Measurements from ENCODE around the gene B3GALNT1.

The B3GALNT1 gene

GRCh38 chr3:161054860-161055604 is 50.1 kb downstream of the B3GALNT1 start:
- H3K4me3 ChIP-seq = no peak overlapping the region
- intact Hi-C loops (cut with DNase I; ENCODE audit: low total_unique reads) = no loop called here
- no peak for DNase-seq
- no peak overlapping the region for H3K27ac ChIP-seq
- H3K9me3 ChIP-seq = no peaks in the 10 kb centered on the region
- no peaks in the 10 kb centered on the region for H3K4me1 ChIP-seq
- H3K27me3 ChIP-seq = no peaks in the 10 kb centered on the region
- H3K36me3 ChIP-seq = no peaks in the 10 kb centered on the region
- TF ChIP-seq, protein P1, sequence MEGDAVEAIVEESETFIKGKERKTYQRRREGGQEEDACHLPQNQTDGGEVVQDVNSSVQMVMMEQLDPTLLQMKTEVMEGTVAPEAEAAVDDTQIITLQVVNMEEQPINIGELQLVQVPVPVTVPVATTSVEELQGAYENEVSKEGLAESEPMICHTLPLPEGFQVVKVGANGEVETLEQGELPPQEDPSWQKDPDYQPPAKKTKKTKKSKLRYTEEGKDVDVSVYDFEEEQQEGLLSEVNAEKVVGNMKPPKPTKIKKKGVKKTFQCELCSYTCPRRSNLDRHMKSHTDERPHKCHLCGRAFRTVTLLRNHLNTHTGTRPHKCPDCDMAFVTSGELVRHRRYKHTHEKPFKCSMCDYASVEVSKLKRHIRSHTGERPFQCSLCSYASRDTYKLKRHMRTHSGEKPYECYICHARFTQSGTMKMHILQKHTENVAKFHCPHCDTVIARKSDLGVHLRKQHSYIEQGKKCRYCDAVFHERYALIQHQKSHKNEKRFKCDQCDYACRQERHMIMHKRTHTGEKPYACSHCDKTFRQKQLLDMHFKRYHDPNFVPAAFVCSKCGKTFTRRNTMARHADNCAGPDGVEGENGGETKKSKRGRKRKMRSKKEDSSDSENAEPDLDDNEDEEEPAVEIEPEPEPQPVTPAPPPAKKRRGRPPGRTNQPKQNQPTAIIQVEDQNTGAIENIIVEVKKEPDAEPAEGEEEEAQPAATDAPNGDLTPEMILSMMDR (IDR thresholded peaks at IDR 0.05) = no peak

DNA sequence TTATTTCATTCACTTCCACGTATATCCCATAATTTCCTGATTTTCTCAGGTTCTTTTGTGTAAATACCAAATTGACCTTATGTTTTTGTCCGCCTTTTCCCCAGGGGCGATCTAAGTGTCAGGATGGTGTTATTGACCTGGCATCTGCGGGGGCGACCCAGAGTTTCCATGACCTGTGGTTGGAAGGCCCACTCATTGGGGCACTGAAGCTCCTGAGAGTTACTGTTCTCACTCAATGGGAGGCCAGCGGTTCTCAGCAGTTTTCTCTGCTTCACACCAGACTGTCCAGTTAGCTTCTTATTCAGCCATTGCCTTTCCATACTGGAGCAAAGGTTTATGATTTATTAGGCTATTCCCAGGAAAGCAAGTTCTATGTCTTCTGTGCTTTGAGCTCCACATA is 53.3 kb downstream of the B3GALNT1 start:
- H3K4me1 ChIP-seq = no peaks in the 10 kb centered on the region
- H3K27me3 ChIP-seq = no peaks in the 10 kb centered on the region
- intact Hi-C loops (cut with DNase I; ENCODE audit: low total_unique reads) = no loop called here
- no peak overlapping the region for H3K4me3 ChIP-seq
- no peaks in the 10 kb centered on the region for H3K9me3 ChIP-seq
- H3K36me3 ChIP-seq = no peaks in the 10 kb centered on the region
- H3K27ac ChIP-seq = no peak overlapping the region
- DNase-seq = no peak
- TF ChIP-seq, protein P1 (IDR thresholded peaks at IDR 0.05) = no peak

GRCh38 chr3:161050935-161051334 is 54.2 kb downstream of the B3GALNT1 start:
- H3K36me3 ChIP-seq = no peaks in the 10 kb centered on the region
- H3K27me3 ChIP-seq = no peaks in the 10 kb centered on the region
- H3K4me3 ChIP-seq = no peak overlapping the region
- H3K4me1 ChIP-seq = no peaks in the 10 kb centered on the region
- intact Hi-C loops (cut with DNase I; ENCODE audit: low total_unique reads) = no loop called here
- H3K27ac ChIP-seq = no peak overlapping the region
- TF ChIP-seq, protein P1 (IDR thresholded peaks at IDR 0.05) = no peak
- no peak for DNase-seq
- H3K9me3 ChIP-seq = no peaks in the 10 kb centered on the region

DNA sequence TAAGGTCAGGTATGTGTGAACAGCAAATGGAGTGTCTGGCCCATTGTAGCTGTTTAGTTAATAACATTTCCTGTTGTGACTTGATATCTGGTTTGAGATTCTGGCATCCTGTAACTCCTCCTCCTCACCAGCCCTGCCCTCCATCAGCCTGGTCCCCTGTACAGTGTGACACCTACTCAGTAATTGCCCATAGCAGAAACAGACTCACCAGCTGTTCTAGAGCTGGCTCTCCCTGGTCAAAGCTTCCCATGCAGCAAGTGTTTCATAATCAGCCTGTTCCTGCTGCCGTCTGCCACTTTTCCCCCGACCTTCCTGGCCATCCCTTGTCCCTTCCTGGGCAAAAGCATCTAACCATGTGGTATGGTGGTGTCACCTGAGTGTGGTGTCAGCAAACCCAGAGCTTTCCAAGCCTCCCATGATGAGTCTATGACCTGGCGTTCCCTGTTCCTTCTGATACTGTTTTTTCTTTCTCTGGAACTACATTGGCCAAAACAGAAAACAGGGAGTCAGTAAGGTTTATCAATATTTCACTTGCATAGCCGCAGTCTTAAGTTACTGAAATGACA is 55.4 kb downstream of the B3GALNT1 start:
- intact Hi-C loops (cut with DNase I; ENCODE audit: low total_unique reads) = no loop called here

GRCh38 chr3:161043336-161044035 is 61.7 kb downstream of the B3GALNT1 start:
- no peak for DNase-seq
- TF ChIP-seq, protein P1 (IDR thresholded peaks at IDR 0.05) = no peak
- Histone ChIP-seq H3K36me3 (no peaks in the 10 kb centered on the region), H3K9me3 (no peaks in the 10 kb centered on the region), H3K4me3 (no peak overlapping the region), H3K4me1 (peaks cover 0 to 3% (median 0%) of the 10 kb centered on the region in 4 donors), H3K27ac (no peak overlapping the region), H3K27me3 (no peaks in the 10 kb centered on the region)
- intact Hi-C loops (cut with DNase I; ENCODE audit: low total_unique reads) = no loop called here

More for the DNA sequence above, 55.4 kb downstream of the B3GALNT1 start:
- Histone ChIP-seq H3K4me3 (no peak overlapping the region), H3K36me3 (no peaks in the 10 kb centered on the region), H3K4me1 (no peaks in the 10 kb centered on the region), H3K27ac (no peak overlapping the region), H3K9me3 (no peaks in the 10 kb centered on the region), H3K27me3 (no peaks in the 10 kb centered on the region)
- TF ChIP-seq, protein P1 (IDR thresholded peaks at IDR 0.05) = no peak
- no peak for DNase-seq
